ENCODE results near the gene PPIL1. TPM values are rescaled to one million over a fixed set of nuclear protein-coding genes. Genes with fewer than 3 reads are reported as not detected.

Gene PPIL1
- total and polyA plus RNA-seq, 10 of the 15 experiments (the other 5 are each of a cell fraction or from before 2014, with no cell fraction given): 39.5 to 95.8 (median 70.5) TPM

DNA sequence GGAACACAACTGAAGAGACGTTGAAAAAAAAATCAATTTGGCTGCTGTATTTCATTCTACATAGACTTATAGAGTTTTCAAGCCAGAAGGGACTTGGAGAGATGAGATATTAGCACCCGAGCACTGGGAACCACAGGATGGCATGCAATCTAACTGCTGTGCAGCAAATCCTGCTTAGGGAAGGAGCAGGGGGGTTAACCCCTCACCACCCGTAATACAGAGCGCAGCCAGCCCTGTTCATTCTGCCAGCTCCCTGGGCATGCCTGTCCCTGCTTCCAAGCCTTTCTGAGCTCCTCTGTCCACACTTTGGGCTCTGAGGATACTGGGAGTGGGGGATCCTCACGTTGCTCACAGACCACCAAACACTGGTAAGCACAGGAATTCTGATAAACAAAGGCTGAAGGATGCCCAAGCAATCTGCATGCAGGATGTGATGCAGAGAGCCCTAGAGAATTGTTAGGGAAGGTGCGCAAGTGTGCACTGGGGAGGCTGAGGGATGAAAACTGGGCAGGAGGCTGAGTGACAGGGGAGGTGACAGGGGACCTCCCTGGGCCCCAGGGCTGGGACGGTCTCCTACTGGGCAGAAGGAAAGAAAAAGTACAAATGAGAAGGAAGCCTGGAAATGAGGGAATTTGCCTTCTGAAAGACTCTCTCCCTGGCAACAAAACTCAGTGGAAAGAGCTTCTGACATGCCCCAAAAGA, 69.4 kb downstream of the PPIL1 start:
- Histone ChIP-seq H3K4me2 (ENCODE audit: control insufficient read depth, insufficient read depth) (no peak overlapping the region), H2AFZ (ENCODE audit: control insufficient read depth, low read depth, low read length) (no peak overlapping the region), H3K4me3 (no peak overlapping the region), H3K27ac (ENCODE audit: control insufficient read depth, insufficient read depth) (no peak overlapping the region), H3K9ac (ENCODE audit: control insufficient read depth, insufficient read depth, low read length) (no peak overlapping the region), H3K27me3 (replicated peaks in 1 of 2; ENCODE audit: control insufficient read depth in 2 of 2, insufficient read depth in 2 of 2, low read length in 1 of 2) (no peaks in the 10 kb centered on the region; a peak in 2 of 4 replicates), H3K79me2 (ENCODE audit: control insufficient read depth, insufficient read depth, low read length) (no peaks in the 10 kb centered on the region), H3K4me1 (ENCODE audit: control insufficient read depth, insufficient read depth, low read length) (no peaks in the 10 kb centered on the region), H4K20me1 (ENCODE audit: control insufficient read depth, insufficient read depth) (no peaks in the 10 kb centered on the region), H3K36me3 (ENCODE audit: control insufficient read depth in 2 of 2, insufficient read depth in 2 of 2, low read length in 1 of 2) (no peaks in the 10 kb centered on the region), H3K9me3 (replicated peaks; ENCODE audit: control insufficient read depth, insufficient read depth, low read length) (no peaks in the 10 kb centered on the region)
- no peak for TF ChIP-seq MYB (IDR thresholded peaks at IDR 0.05; ENCODE audit: borderline replicate concordance, low read depth, low read length)
- TF ChIP-seq, protein P1, sequence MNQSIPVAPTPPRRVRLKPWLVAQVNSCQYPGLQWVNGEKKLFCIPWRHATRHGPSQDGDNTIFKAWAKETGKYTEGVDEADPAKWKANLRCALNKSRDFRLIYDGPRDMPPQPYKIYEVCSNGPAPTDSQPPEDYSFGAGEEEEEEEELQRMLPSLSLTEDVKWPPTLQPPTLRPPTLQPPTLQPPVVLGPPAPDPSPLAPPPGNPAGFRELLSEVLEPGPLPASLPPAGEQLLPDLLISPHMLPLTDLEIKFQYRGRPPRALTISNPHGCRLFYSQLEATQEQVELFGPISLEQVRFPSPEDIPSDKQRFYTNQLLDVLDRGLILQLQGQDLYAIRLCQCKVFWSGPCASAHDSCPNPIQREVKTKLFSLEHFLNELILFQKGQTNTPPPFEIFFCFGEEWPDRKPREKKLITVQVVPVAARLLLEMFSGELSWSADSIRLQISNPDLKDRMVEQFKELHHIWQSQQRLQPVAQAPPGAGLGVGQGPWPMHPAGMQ (IDR thresholded peaks at IDR 0.05; ENCODE audit: borderline replicate concordance): no peak
- TF ChIP-seq, protein P2, sequence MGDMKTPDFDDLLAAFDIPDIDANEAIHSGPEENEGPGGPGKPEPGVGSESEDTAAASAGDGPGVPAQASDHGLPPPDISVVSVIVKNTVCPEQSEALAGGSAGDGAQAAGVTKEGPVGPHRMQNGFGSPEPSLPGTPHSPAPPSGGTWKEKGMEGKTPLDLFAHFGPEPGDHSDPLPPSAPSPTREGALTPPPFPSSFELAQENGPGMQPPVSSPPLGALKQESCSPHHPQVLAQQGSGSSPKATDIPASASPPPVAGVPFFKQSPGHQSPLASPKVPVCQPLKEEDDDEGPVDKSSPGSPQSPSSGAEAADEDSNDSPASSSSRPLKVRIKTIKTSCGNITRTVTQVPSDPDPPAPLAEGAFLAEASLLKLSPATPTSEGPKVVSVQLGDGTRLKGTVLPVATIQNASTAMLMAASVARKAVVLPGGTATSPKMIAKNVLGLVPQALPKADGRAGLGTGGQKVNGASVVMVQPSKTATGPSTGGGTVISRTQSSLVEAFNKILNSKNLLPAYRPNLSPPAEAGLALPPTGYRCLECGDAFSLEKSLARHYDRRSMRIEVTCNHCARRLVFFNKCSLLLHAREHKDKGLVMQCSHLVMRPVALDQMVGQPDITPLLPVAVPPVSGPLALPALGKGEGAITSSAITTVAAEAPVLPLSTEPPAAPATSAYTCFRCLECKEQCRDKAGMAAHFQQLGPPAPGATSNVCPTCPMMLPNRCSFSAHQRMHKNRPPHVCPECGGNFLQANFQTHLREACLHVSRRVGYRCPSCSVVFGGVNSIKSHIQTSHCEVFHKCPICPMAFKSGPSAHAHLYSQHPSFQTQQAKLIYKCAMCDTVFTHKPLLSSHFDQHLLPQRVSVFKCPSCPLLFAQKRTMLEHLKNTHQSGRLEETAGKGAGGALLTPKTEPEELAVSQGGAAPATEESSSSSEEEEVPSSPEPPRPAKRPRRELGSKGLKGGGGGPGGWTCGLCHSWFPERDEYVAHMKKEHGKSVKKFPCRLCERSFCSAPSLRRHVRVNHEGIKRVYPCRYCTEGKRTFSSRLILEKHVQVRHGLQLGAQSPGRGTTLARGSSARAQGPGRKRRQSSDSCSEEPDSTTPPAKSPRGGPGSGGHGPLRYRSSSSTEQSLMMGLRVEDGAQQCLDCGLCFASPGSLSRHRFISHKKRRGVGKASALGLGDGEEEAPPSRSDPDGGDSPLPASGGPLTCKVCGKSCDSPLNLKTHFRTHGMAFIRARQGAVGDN (IDR thresholded peaks at IDR 0.05): no peak
- TF ChIP-seq RCOR1 (conservative IDR thresholded peaks at IDR 0.05; ENCODE audit: low read depth, low read length): no peak
- TF ChIP-seq POU2F2 (IDR thresholded peaks at IDR 0.05; ENCODE audit: borderline replicate concordance, low read depth, low read length): no peak
- no peak for TF ChIP-seq KLF5 (IDR thresholded peaks at IDR 0.05; ENCODE audit: partially characterized antibody)
- no peak for TF ChIP-seq ASH2L (IDR thresholded peaks at IDR 0.05; ENCODE audit: borderline replicate concordance, low read depth)
- TF ChIP-seq LARP7 (IDR thresholded peaks at IDR 0.05): no peak
- TF ChIP-seq, protein P3, sequence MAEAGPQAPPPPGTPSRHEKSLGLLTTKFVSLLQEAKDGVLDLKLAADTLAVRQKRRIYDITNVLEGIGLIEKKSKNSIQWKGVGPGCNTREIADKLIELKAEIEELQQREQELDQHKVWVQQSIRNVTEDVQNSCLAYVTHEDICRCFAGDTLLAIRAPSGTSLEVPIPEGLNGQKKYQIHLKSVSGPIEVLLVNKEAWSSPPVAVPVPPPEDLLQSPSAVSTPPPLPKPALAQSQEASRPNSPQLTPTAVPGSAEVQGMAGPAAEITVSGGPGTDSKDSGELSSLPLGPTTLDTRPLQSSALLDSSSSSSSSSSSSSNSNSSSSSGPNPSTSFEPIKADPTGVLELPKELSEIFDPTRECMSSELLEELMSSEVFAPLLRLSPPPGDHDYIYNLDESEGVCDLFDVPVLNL (IDR thresholded peaks at IDR 0.05; ENCODE audit: low read depth, low read length): no peak
- no peak for TF ChIP-seq SPI1 (IDR thresholded peaks at IDR 0.05; ENCODE audit: borderline replicate concordance, insufficient read depth, low read depth, low read length)
- no peak for TF ChIP-seq ZNF207 (IDR thresholded peaks at IDR 0.05; ENCODE audit: borderline replicate concordance)
- no peak for TF ChIP-seq BACH1 (IDR thresholded peaks at IDR 0.05; ENCODE audit: borderline replicate concordance)
- no peak for TF ChIP-seq BRCA1 (IDR thresholded peaks at IDR 0.05; ENCODE audit: low read depth, low read length)
- no peak for TF ChIP-seq SIN3A (IDR thresholded peaks at IDR 0.05; ENCODE audit: low read depth, low read length)
- WGBS (ENCODE audit: insufficient coverage, insufficient replicate concordance, low lambda C conversion rate, missing lambda C conversion rate): 36% methylated on average over 7 of the region's 7 CpGs
- intact Hi-C loops (cut with micrococcal nuclease; ENCODE audit: unreplicated experiment): no loop called here
- no TSS peak for BruUV-seq (replicated peaks)
- ChIA-PET CTCF (interaction anchor here (0.8 to 1.2 kb wide), 5 partner anchors 22 to 213 kb away, joined by 3 to 5 read pairs (median 3); no protein-coding TSS in a partner anchor), SMC1A (ENCODE audit: uncharacterized antibody, unreplicated experiment) (no interaction called here), RAD21 (ENCODE audit: unreplicated experiment) (no interaction called here), POLR2A (no interaction called here)
- no peak for DNase-seq (ENCODE audit: low read depth, low spot score)
- ATAC-seq: no peak
- in situ Hi-C loops (cut with MboI): no loop called here
- no peak for FAIRE-seq

All from GM12878 (cell line).